ENCODE results near the gene SLC7A14.

Gene SLC7A14

DNA sequence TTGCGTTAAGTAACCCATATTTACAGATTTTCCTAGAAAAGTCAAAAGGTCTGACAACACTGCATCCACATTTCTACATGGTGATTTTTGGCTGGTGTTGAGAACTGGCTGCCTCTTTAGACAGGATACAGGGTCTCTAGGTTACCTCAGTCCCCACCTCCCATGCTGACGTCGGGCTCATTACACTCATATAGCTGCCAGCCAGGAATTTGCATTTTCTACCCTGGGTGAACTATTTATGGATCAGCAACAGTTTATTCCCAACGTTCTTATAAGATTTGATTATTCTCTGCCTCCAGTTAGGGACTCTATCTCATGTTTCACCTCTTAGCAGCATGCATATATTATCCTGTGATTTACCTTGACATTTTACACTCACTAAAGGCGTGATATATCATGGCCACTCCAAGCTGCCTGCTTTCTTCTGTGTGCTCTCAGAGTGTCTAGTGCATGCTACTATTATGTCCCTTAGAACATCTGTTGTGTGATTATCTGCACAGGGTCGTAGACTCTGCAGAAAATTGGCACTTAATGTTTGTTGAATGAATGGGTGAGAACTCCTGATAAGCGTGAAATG is 118.2 kb downstream of the SLC7A14 start:
- DNase-seq: no peak

DNA sequence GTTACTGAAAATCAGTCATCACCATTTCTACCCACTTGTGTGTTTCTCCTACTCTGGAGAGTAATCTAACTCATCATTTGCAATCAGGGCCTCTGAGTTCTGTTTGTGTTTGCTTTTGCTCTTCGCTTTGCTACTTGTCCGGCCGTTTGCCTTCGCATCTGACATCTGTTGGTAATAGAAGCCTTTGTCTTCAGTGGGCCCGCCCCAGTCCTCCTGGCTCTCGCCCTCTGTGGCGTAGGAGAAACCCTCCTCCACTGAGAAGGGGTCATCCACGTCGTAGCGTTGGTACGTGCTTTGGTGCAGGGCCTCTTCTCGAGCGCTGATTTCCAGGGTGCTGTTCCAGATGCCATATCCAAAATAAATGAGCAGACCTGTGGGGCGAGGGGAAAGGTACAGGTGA is 118.9 kb downstream of the SLC7A14 start:
- no peak for DNase-seq

DNA sequence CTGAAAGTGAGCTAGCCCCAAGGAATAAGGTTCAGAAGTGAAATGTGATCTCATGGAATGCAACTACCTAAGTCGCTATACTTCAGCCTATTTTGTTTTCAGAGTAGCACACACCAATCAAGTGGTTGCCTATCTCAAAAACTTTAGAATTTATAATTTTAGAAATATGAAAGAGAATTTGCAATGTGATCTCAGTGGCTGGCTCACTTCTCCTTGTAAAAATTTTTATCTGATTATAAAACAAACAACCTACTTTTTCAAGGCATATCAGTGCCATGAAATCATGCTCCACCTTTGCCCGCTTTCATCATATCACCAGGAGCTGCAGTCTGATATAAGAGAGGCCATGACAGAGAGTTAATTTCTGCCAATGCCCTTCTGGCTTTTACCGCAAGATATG is 119.9 kb downstream of the SLC7A14 start:
- no peak for DNase-seq

DNA sequence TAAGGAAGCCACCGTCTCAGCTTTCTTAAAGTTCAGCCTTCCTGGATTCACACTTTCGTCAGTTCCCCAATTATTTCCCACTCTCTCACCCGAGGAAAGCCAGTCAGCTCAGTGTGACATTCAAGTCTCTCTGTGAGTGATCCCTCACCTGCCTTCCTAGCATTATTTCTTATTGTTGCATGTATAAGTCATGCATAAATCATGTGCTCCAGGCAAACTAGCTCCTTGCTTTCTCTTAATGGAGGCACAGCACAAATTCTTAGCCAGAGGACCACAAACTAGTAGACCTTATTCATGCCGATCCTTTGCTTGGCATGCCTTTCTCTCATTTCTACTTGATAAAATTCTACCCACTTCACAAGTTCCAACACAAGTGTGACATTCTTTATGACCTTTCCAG is 122.9 kb downstream of the SLC7A14 start:
- DNase-seq: no peak

DNA sequence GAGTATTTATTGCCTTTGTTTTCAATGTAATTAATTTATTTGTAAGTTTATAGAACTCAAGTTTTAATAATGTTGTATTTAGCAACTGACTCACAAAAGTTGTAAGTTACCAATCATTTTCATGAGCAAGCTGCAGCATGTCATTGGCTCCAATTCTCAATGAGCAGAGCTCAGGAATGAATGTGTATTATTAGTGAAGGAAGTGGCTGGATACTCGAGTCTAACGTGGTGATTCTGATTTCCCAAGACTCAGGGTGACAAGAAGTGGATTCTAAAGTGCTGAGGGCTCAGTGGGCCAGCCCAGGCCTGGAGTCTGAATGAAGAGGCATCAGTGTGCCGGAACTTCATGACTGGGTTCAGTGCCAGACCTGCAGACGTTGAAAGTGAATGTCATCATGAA is 127.6 kb downstream of the SLC7A14 start:
- no peak for DNase-seq

DNA sequence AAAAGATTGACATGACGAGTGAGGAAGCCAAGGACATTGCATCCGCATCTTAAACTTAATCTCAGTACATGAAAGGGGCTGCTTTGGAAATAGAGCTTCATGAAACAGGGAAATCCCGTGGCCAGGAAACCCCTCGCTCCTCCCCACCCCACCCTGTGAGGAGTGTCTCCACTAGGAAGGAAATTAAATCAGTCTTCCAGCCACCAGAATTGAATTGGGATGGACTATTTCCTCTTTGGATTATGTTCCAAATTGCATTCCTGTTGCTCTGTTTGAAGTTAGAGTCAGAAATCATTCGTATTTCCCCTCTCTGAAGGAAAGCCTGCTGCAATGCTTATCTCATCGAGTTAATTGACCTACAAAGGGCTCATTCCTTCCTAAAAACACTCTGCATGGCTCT is 131.4 kb downstream of the SLC7A14 start:
- no peak for DNase-seq

DNA sequence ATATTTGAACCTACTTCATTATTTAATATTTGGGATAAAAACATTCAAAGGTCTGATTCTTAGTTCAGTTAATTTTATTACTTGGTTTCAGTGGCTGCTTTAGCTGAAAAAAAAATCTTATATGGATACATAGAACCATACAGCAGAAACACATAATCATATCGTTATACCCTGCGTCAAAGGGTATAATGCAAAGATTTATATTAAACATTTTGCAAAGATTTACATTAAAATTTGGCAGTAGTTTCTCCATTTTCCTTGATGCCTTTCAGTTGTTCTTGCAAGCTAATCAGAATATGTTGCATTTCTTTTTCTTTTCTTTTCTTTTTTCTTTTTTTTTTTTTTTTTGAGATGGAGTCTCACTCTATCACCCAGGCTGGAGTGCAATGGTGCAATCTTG is 135.8 kb downstream of the SLC7A14 start:
- DNase-seq: no peak

DNA sequence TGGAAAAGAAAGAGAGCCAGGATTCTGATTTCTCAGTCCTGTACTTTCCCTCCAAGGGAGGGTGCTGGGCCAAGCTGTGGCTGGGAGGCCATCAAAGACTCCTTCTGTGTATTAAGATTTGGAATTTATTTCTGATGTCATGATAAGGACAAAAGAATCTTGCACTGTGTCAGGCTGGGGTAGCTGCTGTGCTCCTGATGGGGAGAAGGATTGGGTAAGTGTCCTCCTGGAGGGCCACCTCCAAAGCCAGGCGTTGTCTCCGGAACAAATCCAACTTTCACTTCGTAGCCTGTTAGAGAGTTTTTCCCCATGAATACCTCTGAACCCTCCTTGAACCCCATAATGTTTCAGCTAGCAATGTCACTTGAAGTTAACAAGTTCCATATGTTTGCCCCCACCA is 137.3 kb downstream of the SLC7A14 start:
- no peak for DNase-seq

DNA sequence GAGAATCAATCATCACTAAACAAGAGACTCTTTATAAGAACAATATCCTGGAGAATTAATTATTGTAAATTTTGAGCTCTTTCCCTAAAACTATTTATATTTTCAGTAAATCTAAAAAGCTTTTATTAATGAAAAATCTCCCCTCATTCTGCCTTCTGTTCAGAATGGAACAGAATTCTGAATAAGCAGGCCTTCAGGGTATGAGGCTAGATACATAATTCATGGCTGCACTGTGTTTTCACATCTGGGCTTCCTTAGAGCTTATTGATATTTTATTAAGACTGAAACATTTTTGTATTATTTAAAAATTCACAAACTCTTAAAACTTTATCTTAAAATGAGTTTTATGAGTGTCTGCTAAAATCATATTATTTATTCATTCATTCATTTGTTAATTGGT is 142.4 kb downstream of the SLC7A14 start:
- no peak for DNase-seq

DNA sequence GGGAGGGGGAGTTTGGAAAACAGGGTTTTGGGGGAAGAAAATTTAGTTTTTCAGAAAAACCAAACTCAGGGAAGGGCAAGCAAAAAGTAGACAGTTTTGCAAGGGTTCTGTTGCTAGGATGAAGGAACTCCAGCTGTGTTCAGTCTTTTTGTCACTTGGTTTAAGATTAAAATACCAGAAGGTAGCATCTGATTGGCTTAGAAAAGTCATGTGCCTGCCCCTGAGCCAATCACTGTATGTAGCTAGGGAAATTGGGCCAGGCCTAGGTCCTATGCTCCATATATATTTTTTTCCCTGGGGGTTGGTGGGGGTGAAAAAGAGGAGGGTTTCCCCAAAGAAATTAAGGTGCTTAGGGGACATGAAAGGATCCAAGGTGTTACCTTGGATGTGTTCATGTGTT is 142.9 kb downstream of the SLC7A14 start:
- no peak for DNase-seq

DNA sequence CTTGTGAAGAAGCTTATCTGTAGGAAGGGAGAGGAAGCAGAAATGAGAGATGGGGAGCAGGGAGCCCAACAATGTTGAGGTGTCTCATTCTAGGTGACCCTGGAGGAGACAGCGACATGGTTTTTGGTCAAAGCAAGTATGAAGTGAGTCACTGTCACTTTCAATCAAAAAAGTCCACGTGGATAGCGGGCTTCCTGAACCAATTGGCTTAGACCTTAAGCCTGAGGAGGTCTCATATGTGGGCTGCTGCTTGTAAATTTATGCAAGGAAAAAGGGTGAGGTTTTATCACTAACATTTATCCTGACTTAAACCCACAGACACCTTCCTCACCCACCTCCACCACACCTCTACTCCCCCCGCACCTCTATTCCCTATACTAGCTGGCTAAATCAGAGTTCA is 144.5 kb downstream of the SLC7A14 start:
- no peak for DNase-seq

DNA sequence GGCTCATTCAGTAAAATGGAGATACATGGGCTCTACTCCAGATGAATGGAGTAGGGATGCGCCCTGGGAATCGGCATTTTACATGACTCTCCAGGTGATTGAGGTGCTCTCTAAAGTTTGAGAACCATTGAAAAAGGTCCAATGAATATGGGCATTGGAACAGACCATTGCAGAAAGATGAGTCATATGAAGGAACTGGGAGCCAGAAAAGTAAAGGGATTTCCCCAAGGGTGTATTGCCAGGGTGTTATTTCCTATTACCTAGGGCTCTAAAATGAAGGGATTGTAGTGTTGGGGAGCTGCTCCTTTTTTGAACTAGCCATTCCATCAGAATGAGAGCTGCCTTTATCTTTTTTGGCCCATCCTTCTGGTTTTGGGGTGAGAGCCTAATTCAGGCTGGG is 145.5 kb downstream of the SLC7A14 start:
- no peak for DNase-seq

DNA sequence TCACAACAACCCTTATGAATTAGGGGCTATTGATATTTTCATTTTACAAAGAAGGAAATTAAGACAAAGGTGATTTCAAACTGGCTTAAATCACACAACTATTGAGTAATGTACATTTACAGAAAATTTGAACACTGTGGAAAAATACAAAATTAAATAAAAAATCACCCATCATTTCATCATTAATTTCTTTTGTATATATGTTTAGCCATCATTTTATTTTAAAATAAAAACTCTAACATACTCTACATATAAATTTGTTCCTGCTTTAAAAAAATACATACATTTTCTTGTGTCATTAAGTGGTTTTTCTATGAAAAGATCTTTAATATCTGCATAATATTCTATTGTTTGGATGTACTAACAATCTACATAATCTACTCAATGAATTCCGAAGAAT is 147.0 kb downstream of the SLC7A14 start:
- DNase-seq: no peak

DNA sequence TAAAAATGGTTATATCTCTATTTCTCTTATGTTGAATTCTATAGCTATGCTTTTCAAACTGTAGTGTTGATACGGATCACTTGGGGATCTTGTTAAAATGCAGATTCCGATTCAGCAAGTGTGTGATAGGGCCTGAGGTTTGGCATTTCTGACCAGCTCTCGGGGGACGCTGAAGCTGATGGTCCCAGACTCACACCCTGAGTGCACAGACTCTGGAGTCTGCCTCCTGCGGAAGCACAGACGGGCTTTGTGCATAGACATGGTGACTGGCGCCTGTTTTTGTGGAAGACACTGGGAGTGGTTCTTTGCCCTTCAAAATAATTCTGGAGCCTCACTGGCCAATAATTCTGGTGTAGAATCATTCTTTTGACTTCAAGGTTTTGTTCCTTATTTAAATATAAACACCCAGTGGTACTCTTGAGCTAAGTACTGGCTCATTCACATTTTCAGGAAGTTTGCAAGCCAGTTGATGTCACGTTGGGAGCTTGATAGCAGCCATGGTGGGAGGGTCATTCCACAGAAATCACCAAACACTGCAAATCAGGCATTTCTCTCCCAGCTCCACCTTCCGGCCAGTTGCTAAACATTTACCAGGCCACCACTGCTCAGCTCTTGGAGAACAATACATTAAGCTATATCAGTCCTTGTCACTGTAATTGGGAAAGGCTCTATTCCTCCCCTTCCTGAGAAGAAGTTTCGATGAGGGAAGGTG is 148.0 kb downstream of the SLC7A14 start:
- DNase-seq: no peak

DNA sequence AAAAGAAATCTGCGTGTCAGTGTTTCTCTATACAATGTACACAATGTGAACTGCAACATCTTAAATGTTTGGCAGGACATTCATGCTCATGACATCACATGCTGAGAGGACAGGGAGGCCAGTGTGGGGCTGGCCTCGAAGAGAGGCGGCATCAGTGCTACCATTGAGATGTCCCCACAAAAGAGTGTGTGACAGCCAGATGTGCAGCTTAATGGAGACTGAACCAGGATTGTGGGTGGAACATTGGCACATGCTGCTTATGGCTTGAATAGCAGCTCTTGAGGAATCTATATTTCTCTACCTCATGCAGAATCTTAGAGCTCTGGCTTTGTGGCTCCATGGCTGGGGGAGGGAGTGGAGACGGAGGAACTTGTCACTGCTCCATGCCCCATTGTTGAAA is 148.7 kb downstream of the SLC7A14 start:
- no peak for DNase-seq

DNA sequence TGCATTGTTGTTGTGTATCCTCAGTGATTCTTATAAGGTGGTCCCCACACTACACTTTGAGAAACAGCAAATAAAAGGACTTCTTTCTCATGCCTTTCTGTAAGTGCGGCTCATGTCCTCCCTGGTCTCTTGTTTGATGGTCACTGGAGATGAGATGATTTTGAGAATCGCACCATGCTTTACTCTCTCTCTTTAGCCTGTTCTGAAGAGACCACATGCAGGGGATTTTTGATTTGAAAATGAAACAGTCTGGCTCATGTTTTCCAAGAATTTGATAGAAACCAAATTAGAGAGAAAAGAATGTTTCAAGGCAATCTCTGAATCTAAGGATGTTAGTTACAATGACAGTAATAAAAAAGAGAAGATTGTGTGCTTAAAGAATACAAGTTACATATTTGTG is 149.2 kb downstream of the SLC7A14 start:
- DNase-seq: no peak

DNA sequence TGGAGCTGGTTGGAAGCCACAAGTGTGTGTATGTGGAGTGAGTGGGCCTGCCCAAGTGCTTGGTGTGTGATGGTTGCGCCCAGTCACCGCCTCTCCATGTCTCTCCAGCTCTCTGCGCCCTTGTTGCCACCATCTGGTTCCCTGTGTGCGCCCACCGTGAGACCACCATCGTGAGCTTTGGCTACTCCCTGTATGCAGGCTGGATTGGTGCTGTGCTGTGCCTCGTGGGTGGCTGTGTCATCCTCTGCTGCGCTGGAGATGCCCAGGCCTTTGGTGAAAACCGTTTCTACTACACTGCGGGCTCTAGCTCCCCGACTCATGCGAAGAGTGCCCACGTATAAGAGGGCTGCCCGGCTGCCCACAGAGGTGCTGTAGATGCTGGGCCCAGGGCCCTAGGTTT is 153.5 kb downstream of the SLC7A14 start:
- no peak for DNase-seq

DNA sequence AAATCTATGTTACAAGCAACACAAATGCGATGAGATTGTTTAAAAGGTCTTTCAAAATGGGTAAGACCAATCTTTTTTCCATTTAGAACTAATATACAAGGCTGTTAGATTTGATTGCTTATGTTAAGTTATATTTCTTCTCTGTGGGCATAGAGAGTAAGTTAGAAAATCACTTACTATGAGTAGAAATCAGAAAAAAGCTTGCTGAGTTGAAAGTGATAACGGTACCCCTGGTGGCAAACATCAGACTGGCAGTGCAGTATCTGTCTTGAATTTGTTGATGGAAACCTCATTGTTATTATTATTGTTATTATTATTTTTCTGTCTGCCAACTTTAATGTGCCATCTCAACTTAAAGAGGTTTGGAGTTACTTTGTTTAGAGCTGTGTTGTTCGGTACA is 154.8 kb downstream of the SLC7A14 start:
- DNase-seq: no peak

DNA sequence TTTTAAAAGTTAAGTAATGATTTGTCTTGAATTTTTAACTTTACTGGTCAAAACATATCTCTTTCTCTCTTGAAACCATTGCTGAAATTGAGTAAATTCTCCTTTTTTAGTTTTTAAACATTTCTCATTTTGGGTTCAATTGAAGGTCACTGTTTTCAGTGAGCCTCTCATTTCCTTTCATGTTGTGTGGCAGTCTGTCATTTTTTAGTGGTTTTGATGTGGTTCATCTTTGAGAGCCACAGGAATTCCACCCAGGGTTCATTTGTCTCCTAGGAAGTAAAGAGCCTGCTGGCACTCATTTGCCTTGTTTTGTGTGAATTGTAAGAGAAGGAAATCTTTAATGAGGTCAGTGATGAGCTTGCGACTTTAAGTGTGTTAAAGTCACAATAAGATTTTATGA is 156.8 kb downstream of the SLC7A14 start:
- DNase-seq: no peak

DNA sequence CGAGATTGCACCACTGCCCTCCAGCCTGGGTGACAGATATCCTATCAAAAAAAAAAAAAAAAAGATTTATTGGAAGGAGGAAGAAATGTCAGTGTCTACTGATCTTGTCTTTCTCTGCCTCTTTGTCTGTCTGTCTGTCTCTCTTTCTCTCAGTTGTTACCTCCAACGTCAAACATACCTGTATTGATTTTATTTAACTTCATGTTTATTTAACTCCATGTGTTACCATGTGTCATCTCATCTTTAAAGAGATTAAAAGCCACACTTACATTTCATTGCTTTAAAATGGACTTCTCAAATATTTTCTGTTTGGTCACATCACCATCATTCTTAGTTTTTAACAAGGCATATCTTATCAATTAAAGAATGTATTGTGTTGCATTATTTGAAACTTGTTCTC is 157.8 kb downstream of the SLC7A14 start:
- DNase-seq: no peak

DNA sequence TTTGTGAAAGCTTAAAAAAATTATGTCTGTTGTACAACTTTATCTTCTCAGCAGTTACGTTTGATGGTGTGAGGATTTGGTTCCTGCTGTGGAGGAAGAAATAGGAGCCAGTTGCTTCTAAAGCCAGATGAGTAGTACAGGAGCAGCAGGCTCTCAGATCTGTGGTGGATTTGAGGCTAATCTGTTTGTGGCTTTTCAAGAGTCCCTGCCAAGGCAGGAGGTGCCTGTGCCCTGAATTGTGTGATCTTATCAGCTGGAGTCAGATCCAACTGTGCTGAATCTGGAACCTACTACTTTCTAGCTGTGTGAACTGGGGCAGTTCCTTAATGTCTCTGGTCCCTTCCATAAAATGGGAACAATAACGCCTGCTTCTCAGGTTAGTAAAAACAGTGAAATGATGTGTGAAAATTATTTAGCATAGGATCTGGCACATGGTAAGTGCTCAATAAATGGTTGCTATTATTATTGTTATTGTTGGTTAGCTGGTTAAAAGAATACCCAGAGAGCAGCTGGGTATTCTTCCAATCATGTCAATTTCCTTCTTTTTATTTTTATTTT is 159.6 kb downstream of the SLC7A14 start:
- no peak for DNase-seq

DNA sequence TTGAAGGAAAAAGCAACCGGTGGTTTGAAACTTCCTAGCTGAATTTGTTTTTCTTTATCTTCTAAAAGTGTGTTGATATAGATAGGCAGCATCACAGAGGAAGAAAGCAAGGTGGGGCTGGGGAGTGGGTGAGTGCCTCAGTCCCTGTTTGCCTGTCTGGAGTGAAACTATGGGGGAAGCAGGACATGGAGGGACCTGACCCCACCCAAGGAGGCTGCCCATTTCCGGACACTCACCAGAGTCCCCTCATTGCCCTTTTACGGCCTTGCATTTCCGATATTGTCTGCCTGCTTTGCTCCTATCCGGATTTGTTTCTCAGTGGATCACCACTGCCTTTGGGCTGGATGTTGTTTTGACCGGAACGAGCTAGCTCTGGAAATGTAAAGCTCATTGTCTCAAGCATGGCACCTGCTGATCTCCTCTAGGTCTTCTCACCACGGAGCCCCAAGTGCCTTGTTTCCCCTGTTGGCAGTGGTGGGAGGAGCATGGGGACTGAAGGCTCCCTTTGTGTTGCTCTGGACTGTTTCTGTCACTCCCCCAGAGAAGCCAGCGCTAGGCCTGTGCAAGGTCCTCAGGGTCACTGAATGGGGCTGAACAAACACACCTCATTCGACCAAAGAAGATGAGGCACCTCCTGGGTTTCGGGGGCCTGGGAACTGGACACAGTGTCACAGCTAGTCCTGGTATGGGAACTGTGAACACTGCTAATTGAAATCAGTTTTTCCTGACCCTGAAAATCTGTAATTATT is 160.2 kb downstream of the SLC7A14 start:
- no peak for DNase-seq

DNA sequence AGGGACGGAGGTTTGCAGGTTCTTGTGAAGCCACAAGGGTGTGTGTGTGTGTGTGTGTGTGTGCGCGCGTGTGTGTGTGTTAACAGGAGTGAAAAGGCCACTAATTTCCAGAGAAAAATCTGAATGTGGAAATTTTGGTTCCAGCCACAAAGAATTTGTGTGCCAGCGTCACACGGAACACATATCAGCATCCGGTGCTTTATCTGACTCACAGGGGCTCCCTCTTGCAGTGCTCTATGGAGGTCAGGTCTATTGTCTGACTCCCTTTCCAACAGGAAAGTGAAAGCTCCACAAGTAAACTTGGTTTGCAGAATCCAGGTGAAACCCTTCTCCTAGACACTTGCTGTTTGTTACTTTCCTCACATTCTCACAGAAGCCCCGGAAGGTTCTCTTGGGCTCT is 161.0 kb downstream of the SLC7A14 start:
- no peak for DNase-seq

DNA sequence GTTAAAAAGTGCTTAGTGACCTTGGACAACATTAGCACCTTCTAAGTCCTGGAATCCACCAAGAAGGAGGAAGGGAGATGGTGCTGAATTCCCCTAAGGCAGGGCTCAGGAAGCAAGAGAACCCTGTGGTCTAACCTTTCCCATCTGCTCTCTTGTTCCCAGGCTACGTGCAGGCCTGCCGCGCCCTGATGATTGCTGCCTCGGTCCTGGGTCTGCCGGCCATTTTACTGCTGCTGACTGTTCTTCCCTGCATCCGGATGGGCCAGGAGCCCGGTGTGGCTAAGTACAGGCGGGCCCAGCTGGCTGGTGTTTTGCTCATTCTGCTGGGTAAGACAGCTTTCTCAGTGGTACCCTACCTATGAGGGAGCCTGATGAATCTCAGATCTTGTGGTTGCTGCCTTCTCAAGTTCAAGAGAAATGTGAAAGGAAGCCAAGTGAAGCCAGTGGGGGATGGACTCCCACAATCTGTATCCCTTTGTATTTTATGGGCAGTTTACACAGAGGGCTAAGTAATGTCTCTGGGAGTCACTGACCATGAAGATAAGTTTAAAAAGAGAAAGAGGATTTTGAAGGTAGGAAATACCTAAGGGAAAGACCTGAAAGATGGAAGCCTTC is 162.8 kb downstream of the SLC7A14 start:
- no peak for DNase-seq

All from NCI-H1930 (cell line).